Heart right ventricle (tissue), 16 donors: Measurements from ENCODE around the gene FHOD3. TPM values are rescaled to one million over a fixed set of nuclear protein-coding genes. Genes with fewer than 3 reads are reported as not detected.

ENCODE experiments used
- ATAC-seq, 8 donors: fragments of 200-7000 bp; cut with Tn5 transposase; one replicate each; pipeline ENCODE4 v1.9.1; 2020; ENCODE audit warnings: mild to moderate bottlenecking in 8 of 8, moderate library complexity in 8 of 8, moderate number of reproducible peaks in 1 of 8
- DNase-seq, 2 donors: peaks; one replicate each; pipeline ENCODE4 v3.0.0-alpha.2; 2020
- H3K27ac ChIP-seq, 10 donors: fragments of 200-600 bp; sonication (generic) in 2 of 10; one replicate each; pipeline versions ENCODE4 v1.5.0 to v1.8.0; 2020 to 2022; ENCODE audit warnings: mild to moderate bottlenecking in 3 of 10
- H3K27me3 ChIP-seq, 7 donors: fragments of 200-600 bp; one replicate each; pipeline ENCODE4 v1.8.0; 2021 to 2022; ENCODE audit warnings: mild to moderate bottlenecking in 2 of 7
- H3K36me3 ChIP-seq, 9 donors: fragments of 200-600 bp; sonication (generic) in 1 of 9; one replicate each; pipeline versions ENCODE4 v1.5.0 to v1.8.0; 2020 to 2022; ENCODE audit warnings: mild to moderate bottlenecking in 2 of 9
- H3K4me1 ChIP-seq, 9 donors: fragments of 200-600 bp; sonication (generic) in 1 of 9; one replicate each; pipeline versions ENCODE4 v1.5.0 to v1.8.0; 2020 to 2022; ENCODE audit warnings: mild to moderate bottlenecking in 4 of 9
- H3K4me3 ChIP-seq, 10 donors: fragments of 200-600 bp; sonication (generic) in 2 of 10; one replicate each; pipeline versions ENCODE4 v1.5.0 to v1.8.0; 2020 to 2022; ENCODE audit warnings: mild to moderate bottlenecking in 7 of 10, moderate library complexity in 2 of 10
- H3K9me3 ChIP-seq, 11 donors: fragments of 200-600 bp in 10 of 11; sonication (generic) in 2 of 11; one replicate each; pipeline versions ENCODE4 v1.5.0 to v1.8.0; 2013 to 2022; ENCODE audit warnings: mild to moderate bottlenecking in 2 of 11, control low read depth in 1 of 11, moderate library complexity in 1 of 11
- WGBS, 2 donors: extraction: QIAGEN DNeasy Blood & Tissue Kit; methylation state at CpG; one replicate each; pipeline ENCODE4 v1.1.7; 2013; ENCODE audit warnings: inconsistent platforms in 1 of 2; 5-methylcytosine and 5-hydroxymethylcytosine counted together
- intact Hi-C, 10 donors: fragments of 100-400 bp; cut with DNase I; formaldehyde crosslinking; loops; one replicate each; pipeline versions ENCODE4 v1.11.1 to v1.14.2; 2022
- polyA plus RNA-seq, 2 donors: library from polyadenylated mRNA; stranded (reverse); fragments of 200-250 nt; gene quantifications; one replicate each; pipeline ENCODE4 v1.2.3, GENCODE V29; 2013
- total RNA-seq, 10 donors: library from RNA; stranded (reverse); fragmentation: NEBNext Ultra II Directional in 3 of 10; extraction: Animal tissue kit (Norgen Biotek cat#: 25700) in 3 of 10; gene quantifications; one replicate each; pipeline versions ENCODE4 v1.2.1 to v1.2.4, GENCODE V29; 2021 to 2023
- TF ChIP-seq, protein P1 (sequence below), 9 donors: fragments of 200-600 bp; sonication (generic) in 2 of 9; IDR thresholded peaks; one replicate each; pipeline versions ENCODE4 v1.5.0 to v1.8.0; 2021 to 2022; ENCODE audit warnings: antibody characterized with exemption in 9 of 9, mild to moderate bottlenecking in 5 of 9, moderate library complexity in 1 of 9
- donor health status: Arrhythmogenic right ventricular cardiomyopathy.
- donor health status: ischemic (EF 13 %, LVEDD 7.1; RV severe dilation, severe dysfunction).
- donor health status: healthy with polysubstance abuse.
- donor health status: DM: no; HTN: yes; CAD: no.
- donor health status: DM: no; HTN: no; CAD: no.
- donor health status: ischemic (EF 25% LVEDD 6.9; RV normal size, moderate dysfunction).
- donor health status: ischemic (EF 25% LVEDD 5.7; RV mildly dilated, moderate dysfunction).
- donor health status: healthy.
- donor health status: DM: yes; HTN: yes; CAD: no.
- donor health status: Ischemic cardiomyopathy.
- donor health status: ischemic (EF 35%, LVEDD 5.7; RV mildly dilated, moderate dysfunction).
- donor health status: nonischemic (EF 11% LVEDD 7.7; RV severe dilation, severe dysfunction).
- donor health status: DM: yes; HTN: yes; CAD: no.
- donor health status: PGD.
- donor health status: ischemic (EF 29% LVEDD 5.4; RV normal size, mild dysfunction).
- donor health status: nonischemic (EF 23%, LVEDD 6.1; RV moderate dilation, normal function).

FHOD3 gene
- total and polyA plus RNA-seq, 12 donors = 81.8 to 484 (median 356) TPM

DNA sequence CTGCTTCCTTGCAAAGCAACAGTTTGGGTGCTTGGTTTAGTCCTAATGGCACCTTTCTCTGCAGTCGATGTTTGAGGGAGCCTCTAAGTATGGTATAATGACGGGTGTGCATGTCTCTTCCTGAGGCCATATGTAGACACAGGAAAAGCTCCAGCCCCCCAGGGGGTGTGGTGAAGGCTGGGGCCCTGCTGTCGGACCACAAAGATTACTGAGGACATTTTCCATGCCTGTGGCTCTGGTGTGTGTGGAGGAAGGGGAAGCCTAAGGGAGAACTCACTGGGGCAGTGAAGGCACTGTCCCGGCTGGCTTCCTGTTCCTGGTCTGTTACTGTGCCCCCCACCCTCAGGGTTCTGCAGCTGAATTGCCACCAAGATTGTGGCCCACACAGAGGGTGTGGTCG lies 187.1 kb downstream of the FHOD3 start:
- intact Hi-C loops = loop anchor here in 1 of 10 donors (10.0 kb wide), 1 partner anchor 60 kb away; no protein-coding TSS in a partner anchor
- H3K36me3 ChIP-seq = no peaks in the 10 kb centered on the region
- ATAC-seq (peak in 1 of 8 donors; percentile 7), DNase-seq (no peak)
- H3K27ac ChIP-seq = peak overlapping the region in 2 of 10 donors; percentile 23 to 31
- TF ChIP-seq, protein P1, sequence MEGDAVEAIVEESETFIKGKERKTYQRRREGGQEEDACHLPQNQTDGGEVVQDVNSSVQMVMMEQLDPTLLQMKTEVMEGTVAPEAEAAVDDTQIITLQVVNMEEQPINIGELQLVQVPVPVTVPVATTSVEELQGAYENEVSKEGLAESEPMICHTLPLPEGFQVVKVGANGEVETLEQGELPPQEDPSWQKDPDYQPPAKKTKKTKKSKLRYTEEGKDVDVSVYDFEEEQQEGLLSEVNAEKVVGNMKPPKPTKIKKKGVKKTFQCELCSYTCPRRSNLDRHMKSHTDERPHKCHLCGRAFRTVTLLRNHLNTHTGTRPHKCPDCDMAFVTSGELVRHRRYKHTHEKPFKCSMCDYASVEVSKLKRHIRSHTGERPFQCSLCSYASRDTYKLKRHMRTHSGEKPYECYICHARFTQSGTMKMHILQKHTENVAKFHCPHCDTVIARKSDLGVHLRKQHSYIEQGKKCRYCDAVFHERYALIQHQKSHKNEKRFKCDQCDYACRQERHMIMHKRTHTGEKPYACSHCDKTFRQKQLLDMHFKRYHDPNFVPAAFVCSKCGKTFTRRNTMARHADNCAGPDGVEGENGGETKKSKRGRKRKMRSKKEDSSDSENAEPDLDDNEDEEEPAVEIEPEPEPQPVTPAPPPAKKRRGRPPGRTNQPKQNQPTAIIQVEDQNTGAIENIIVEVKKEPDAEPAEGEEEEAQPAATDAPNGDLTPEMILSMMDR (IDR thresholded peaks at IDR 0.05) = no peak
- WGBS, 2 donors = 58 to 64% methylated on average over 5 of the region's 5 CpGs
- no peaks in the 10 kb centered on the region for H3K27me3 ChIP-seq
- peaks cover 3 to 67% (median 29%) of the 10 kb centered on the region in 9 donors for H3K4me1 ChIP-seq
- no peaks in the 10 kb centered on the region for H3K9me3 ChIP-seq
- H3K4me3 ChIP-seq = no peak overlapping the region

DNA sequence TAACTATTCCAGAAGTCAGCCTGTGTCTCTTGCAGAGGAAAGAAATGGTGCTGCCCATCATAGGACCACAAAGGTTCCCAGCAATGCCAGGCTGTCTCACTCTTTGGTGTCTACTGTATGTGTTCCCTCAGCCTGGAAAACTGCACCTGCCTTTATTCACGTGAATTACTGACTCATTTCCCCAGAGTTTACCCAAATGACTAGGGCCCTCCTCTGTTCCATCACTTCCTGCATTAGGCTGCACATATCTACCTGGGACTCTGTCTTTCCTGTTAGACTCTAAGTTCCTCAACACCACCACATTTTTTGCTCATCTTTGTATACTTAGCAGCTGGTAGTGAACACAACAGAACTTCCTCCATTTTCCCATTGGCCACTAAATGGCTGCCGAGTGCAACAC lies 188.3 kb downstream of the FHOD3 start:
- DNase-seq = no peak
- TF ChIP-seq, protein P1 (IDR thresholded peaks at IDR 0.05) = no peak
- no peak overlapping the region for H3K4me3 ChIP-seq
- ATAC-seq = no peak
- WGBS, 2 donors = 84 to 88% methylated on average over 2 of the region's 2 CpGs
- H3K36me3 ChIP-seq = no peaks in the 10 kb centered on the region
- H3K27ac ChIP-seq = no peak overlapping the region
- no peaks in the 10 kb centered on the region for H3K27me3 ChIP-seq
- no peaks in the 10 kb centered on the region for H3K9me3 ChIP-seq
- intact Hi-C loops = loop anchor here in 1 of 10 donors (10.0 kb wide), 1 partner anchor 59 kb away; no protein-coding TSS in a partner anchor
- H3K4me1 ChIP-seq = peaks cover 3 to 70% (median 27%) of the 10 kb centered on the region in 9 donors

DNA sequence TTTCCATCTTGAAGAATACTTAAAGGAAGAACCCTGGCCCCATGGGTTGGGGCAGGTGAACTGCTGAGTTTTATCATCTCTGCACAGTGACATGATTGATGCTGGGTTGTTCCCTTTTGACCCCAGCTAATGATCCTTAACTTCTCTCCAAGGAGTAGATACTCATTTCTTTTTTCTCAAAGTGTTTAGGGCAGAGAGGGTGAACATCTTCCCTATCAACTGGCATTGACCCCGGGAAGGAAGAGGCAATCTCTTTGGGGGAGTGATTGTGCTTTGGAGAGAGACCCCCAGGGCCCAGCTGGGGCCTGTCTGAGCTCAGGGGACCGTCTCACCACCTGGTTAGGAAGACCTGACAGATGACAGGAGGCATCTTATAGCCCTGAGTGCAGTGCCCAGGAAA lies 190.6 kb downstream of the FHOD3 start:
- intact Hi-C loops = loop anchor here in 1 of 10 donors (10.0 kb wide), 1 partner anchor 57 kb away; no protein-coding TSS in a partner anchor
- DNase-seq (no peak), ATAC-seq (no peak)
- Histone ChIP-seq H3K27me3 (no peaks in the 10 kb centered on the region), H3K27ac (peak overlapping the region in 1 of 10 donors; percentile 39), H3K4me1 (peaks cover 0 to 68% (median 25%) of the 10 kb centered on the region in 9 donors), H3K36me3 (no peaks in the 10 kb centered on the region), H3K4me3 (no peak overlapping the region), H3K9me3 (no peaks in the 10 kb centered on the region)
- whole genome bisulfite sequencing, 2 donors = 58 to 60% methylated on average over 2 of the region's 2 CpGs
- TF ChIP-seq, protein P1 (IDR thresholded peaks at IDR 0.05) = no peak

DNA sequence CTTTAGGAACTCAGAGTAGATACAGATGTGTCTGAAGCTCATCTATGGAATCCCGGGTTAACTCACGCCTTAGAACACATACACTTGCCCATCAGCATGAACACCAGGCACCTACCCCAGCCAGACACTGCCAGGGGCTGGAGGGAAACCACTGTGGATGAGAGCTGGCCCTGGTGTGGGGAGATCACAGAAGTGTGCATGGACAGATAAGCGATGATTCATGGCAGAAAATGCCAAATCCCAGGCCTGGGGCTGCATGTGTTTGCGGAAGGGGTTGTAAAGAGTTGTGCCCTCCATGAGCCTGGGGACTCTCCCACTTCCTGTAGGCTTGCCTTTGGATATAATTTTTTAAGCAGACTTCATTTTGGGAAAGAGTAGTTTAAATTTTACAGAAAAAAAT lies 193.4 kb downstream of the FHOD3 start:
- ATAC-seq = peak in 1 of 8 donors; percentile 7
- intact Hi-C loops = no loop called here
- Histone ChIP-seq H3K9me3 (no peaks in the 10 kb centered on the region), H3K27me3 (no peaks in the 10 kb centered on the region), H3K4me1 (peaks cover 0 to 79% (median 37%) of the 10 kb centered on the region in 9 donors), H3K27ac (no peak overlapping the region), H3K4me3 (no peak overlapping the region), H3K36me3 (no peaks in the 10 kb centered on the region)
- 91 to 95% methylated on average over 4 of the region's 4 CpGs for WGBS, 2 donors
- TF ChIP-seq, protein P1 (IDR thresholded peaks at IDR 0.05) = no peak
- DNase-seq = no peak
